Stromal cell of bone marrow (primary cell): ENCODE data around the gene E4F1.
"Not testable (repeated sequence)": the region's sequence is repeated elsewhere in the genome, so short reads cannot be mapped to it uniquely, and the experiment has no call there.

ENCODE experiments used
- DNase-seq: peaks from one replicate; pipeline ENCODE4 v3.0.0-alpha.2; 2012; ENCODE audit warnings: low read depth

The E4F1 gene

DNA sequence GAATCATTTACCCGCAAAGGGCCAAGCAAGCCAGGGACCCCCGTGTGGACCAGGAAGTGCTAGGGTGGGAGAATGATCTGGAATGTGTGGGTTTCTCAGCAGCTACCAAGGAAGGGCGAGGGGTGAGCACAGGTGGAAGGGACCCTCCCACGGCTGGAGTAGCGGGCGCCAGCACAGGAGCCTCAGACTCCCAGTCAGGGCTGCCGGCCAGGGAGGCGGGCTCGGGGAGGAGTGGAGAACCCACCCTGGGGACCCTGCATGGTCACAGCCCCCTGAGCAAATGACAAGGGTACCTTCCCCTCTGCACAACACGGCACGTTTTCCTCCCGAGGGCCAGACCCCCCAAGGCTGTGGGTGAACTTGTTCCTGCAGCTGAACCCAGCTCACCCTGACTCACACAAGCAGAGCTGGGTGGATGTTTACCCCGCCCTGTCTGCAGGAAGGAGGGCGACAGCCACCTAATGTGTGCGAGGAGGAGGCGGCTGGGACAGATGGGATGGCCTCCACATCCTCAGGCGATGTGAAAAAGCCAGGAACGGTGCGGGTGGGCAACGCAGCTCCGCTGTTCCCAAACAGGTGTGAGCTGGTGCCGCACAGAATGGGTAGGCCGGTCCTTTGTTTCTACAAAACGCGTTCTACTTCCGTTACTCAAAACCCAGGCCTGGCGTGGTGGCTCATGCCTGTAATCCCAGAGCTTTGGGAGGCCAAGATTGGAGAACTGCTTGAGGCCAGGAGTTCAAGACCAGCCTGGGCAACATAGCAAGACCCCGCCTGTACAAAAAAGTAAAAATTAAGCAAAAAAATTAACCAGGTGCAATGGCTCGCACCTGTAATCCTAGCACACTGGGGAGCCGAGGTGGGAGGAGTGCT, 21.8 kb downstream of the E4F1 start:
- no peak for DNase-seq

GRCh38 chr16:2246301-2246885, 23.0 kb downstream of the E4F1 start:
- DNase-seq = no peak

DNA sequence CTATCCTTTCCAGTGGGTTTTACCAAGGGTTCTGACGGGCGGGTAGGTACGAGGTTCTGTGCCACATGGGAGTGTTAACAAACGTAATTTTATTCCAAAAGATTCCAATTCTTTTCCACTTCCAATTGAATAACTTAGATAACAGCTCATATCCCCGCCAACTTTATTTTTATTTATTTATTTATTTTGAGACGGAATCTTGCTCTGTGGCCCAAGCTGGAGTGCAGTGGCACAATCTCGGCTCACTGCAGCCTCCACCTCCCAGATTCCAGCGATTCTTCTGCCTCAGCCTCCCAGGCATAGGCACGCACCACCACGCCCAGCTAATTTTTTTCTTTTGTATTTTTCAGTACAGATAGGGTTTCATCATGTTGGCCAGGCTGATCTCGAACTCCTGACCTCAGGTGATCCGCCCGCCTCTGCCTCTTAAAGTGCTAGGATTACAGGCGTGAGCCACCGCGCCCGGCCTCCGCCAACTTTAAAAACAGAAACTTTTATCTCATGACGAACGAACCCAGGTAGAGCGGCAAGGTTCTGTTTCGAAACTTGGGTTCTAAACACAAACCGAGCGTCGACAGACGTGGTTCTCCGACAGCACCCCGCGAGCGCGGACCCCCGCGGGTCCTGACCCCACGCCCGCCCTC, 27.4 kb downstream of the E4F1 start:
- DNase-seq = no peak

GRCh38 chr16:2251296-2252111, 28.1 kb downstream of the E4F1 start, which contains the start of gene ECI1:
Gene ECI1, minus strand, starts transcription at chr16:2251587. Its CDS starts 21 bp downstream, at chr16:2251566.
- peak; percentile 90 for DNase-seq

GRCh38 chr16:2252806-2253148, 29.4 kb downstream of the E4F1 start:
- DNase-seq = no peak

DNA sequence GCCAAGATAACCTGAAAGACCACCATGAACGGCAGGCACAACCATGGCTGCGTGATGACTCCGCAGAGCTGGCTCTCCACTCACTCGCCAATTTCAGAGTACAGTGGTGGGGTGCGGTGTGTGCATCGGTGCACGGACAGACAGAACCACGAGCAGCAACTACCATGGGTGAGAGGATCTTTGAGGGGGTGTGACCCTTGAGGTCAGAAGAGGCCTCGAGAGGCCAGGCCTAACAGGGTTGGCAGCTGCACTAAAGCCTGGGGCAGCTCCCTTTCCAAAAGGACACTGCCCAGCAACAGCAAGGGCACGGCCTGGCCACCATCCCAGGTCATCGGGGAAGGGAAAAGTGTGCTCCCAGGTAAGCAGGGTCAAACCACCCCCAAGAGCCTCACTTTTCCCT, 29.9 kb downstream of the E4F1 start:
- DNase-seq = no peak

DNA sequence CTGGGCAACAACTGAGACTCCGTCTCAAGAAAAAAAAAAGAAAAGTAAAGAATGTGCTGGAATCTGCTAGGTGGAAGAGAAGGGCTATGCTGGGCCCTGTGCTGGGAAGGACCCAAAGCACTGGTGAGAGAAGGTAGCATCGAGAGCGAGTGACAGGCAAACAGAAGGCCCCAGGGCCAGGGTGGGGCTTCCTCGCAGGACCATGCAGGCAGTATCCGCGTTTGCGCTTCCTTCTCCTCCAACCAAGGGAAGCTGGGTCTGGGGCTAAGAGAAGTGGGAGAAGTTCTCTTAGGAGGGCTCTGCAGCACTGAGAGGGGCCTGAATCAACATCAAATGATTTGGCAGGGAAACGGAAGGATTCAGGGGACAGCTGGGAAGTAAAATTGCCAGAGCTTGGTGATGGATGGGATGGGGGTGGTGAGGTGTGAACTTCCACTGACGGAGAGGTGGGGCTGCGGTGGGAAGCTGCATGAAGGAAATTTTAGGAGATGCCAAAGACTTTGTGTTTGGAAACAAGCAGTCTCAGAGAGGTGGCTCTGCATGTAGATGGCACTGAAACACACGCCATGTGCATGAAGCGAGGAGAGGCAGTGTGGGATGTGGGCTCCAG, 33.2 kb downstream of the E4F1 start:
- DNase-seq = no peak

DNA sequence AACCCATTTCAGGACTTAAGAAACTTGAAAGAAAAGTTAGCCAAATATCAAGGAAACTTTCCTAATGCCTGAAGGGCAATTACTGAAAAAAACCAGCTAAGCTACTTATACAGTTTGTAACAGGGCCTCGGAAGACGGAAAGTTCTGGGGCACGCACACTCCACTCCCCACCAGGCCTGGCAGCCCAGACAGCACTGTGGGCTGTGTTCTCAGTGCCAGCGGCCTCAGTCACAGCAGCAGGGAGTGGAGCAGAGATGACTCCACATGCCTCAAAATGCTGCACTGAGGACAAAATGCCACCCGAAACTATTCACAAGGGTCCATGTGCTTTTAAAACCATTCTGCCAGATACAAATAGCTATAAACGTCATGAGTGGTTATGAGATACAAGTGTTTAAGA, 34.3 kb downstream of the E4F1 start:
- DNase-seq = no peak

DNA sequence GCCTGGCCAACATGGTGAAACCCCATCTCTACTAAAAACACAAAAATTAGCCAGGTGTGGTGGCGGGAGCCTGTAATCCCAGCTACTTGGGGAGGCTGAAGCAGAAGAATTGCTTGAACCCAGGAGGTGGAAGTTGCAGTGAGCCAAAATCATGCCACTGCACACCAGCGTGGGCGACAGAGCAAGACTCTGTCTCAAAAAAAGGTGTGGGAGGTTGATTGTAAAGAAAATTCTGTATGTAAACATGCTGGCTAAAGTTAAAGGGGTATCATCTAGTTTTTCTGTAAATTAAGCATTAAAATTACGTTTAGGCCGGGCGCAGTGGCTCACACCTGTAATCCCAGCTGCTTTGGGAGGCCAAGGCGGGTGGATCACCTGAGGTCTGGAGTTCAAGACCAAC, 35.1 kb downstream of the E4F1 start:
- not testable (repeated sequence) for DNase-seq

DNA sequence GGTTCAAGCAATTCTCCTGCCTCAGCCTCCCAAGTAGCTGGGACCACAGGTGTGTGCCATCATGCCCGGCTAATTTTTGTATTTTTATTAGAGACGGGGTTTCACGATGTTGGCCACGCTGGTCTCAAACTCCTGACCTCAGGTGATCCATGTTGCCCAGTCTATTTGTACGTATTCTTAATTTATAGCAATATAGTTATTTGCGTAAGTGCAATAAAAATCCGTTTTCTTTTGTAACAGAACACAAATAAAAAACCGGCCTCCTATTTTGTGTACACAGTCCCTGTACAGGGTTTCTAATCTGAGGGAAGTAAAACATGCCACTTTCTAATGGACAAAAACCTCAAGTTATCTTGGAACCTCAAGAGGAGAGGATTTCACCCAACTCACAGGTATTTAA, 36.9 kb downstream of the E4F1 start:
- no peak for DNase-seq

DNA sequence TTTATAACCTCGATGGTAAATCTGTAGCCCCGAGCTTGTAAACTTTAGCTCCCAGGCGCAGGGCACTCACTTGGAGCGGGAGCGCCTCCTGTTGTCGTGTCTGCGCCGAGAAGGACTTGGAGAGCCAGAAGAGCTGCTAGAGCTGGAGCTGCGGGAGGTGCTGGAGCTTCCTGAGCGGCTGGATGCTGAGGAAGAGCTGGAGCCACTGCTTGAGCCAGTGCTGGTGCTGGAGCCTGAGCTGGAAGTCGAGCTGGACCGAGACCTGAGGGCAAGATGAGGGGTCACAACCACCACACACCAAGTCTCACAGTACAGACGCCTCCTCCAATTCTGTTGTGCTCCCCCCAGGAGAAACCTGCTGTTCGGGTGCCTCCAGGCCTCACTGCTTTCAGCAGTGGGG, 39.6 kb downstream of the E4F1 start:
- DNase-seq = not testable (repeated sequence)

DNA sequence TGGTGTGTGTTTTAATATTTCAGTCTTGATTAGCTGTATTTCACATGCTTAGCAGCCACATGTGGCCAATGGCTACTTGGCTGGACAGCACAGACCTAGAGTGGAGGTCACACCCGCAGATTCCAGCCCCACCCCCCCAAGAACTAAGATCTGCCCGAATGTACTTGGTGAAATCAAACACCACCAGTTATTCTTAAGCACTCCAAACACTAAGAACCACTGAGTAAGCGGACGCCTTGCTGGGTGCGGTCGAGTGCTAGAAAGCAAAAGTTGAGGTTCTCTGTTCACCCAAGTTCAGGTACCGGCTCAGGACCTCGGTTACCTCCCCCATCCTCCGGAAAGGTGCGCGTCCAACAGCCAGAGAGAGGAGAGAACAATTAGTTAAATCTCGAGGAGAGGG, 43.5 kb downstream of the E4F1 start:
- DNase-seq = not testable (repeated sequence)

GRCh38 chr16:2267505-2267912, 44.1 kb downstream of the E4F1 start:
- DNase-seq = not testable (repeated sequence)

- peak; percentile 91 for DNase-seq
Observed at GRCh38 chr16:2267913-2268666, 44.7 kb downstream of the E4F1 start, which contains the start of gene RNPS1. Gene RNPS1, minus strand, starts transcription at chr16:2268126. Its CDS starts 3,483 bp downstream, at chr16:2264643.

DNA sequence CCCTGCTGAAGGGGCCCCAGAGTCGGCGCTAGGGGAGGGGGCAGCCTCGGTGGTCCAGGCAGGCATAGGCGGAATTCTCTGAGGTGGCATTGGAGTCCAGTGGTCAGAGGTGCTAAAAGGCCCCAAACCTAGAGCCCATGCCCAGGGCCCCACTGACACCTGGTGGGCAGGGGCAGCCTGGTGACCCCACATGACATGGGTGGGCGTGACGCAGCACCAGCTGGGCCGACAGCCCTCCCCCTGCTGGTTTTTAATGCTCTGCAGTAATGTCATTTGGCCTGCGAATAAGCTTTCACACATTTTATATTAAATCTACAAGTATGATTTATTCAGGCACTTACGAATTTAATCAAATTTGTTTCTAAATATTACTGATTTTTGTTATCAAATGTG, 46.7 kb downstream of the E4F1 start:
- no peak for DNase-seq

GRCh38 chr16:2270588-2271470, 47.4 kb downstream of the E4F1 start:
- DNase-seq = no peak

DNA sequence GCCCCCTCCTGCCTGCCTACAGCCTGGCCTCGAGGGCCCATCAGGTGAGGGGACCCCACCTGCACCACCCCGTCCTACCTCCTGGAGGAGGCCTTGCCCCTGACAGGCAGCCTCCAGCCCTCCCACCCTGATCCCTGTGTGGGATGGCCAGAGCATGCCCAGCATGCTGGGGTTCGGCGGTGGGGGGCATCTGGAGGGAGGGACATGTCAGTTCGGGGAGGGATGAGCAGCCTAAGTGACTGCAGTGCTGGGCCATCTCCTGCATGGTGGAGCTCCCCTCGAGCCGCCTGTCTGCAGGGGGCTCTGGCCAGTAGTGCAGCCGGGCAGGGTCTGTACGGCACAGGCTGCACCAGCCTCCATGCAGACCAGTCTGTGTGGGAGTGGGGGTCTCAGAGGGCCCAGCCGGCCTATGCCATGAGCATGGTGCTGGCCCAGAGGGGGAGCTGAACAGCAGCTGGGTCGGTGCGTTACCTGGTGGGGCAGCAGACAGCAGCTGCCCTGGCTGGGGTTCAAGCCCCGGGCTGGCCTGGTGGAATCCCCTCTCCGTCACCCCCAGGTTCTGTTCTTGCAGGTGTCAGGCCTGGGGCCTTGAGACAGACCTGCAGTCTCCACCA, 48.6 kb downstream of the E4F1 start:
- no peak for DNase-seq

GRCh38 chr16:2273484-2273883, 50.1 kb downstream of the E4F1 start:
- DNase-seq = no peak

- no peak for DNase-seq
Observed at GRCh38 chr16:2273931-2274330, 50.5 kb downstream of the E4F1 start.
